Adrenal gland (tissue), 12 donors: ENCODE measurements around the gene HOXC11. TPM values are rescaled to one million over a fixed set of nuclear protein-coding genes. Genes with fewer than 3 reads are reported as not detected.

Source experiments
- DNase-seq, 7 donors: peaks; one replicate each; pipeline ENCODE4 v3.0.0-alpha.2; 2019 to 2020
- H3K27ac ChIP-seq, 5 donors: fragments of 200-600 bp; sonication (generic) in 4 of 5; 1 replicate in 3 of 5; 2 replicates in 2 of 5; pipeline versions ENCODE4 v1.5.1 to v1.8.0; 2016 to 2020; ENCODE audit warnings: mild to moderate bottlenecking in 1 of 5
- H3K27me3 ChIP-seq: fragments of 200-600 bp; 2 replicates; pipeline ENCODE4 v1.8.0; 2021
- H3K36me3 ChIP-seq, 2 donors: fragments of 200-600 bp; replicated peaks in 1 of 2; 1 replicate in 1 of 2; 2 replicates in 1 of 2; pipeline versions ENCODE4 v1.5.1 to v1.8.0; 2018 to 2022
- H3K4me1 ChIP-seq, 2 donors: fragments of 200-600 bp; replicated peaks in 1 of 2; 1 replicate in 1 of 2; 2 replicates in 1 of 2; pipeline versions ENCODE4 v1.5.1 to v1.8.0; 2018 to 2021
- H3K4me3 ChIP-seq, 4 donors: fragments of 200-600 bp; sonication (generic) in 3 of 4; one replicate each; pipeline ENCODE4 v1.5.1; 2016 to 2018
- H3K9me3 ChIP-seq, 3 donors: fragments of 200-600 bp; sonication (generic) in 1 of 3; replicated peaks in 1 of 3; 1 replicate in 2 of 3; 2 replicates in 1 of 3; pipeline versions ENCODE4 v1.5.1 to v1.8.0; 2016 to 2021
- CTCF ChIP-seq, 6 experiments: fragments of 450-650 bp in 4 of 6; fragments of 200-600 bp in 2 of 6; sonication (generic) in 1 of 6; IDR thresholded peaks; 1 replicate in 5 of 6; 2 replicates in 1 of 6; pipeline versions ENCODE4 v1.5.1 to v1.8.0; 2016 to 2021; ENCODE audit warnings: antibody characterized with exemption in 6 of 6, mild to moderate bottlenecking in 2 of 6, moderate library complexity in 1 of 6
- POLR2A ChIP-seq, 2 donors: fragments of 450-650 bp; IDR thresholded peaks; one replicate each; pipeline ENCODE4 v1.6.1; 2017; ENCODE audit warnings: antibody characterized with exemption in 2 of 2, mild to moderate bottlenecking in 2 of 2, moderate library complexity in 1 of 2
- WGBS, 4 donors: extraction: QIAGEN DNeasy Blood & Tissue Kit in 2 of 4; methylation state at CpG; one replicate each; pipeline versions ENCODE4 v1.1.5 to v1.1.7; 2013 to 2017; 5-methylcytosine and 5-hydroxymethylcytosine counted together
- intact Hi-C, 2 donors: fragments of 100-400 bp; cut with DNase I; formaldehyde crosslinking; loops; one replicate each; pipeline versions ENCODE4 v1.14.1 to v1.15.0; 2022 to 2023
- polyA plus RNA-seq, 3 donors: library from polyadenylated mRNA; stranded (reverse); fragments of 200-250 nt in 2 of 3; fragments of 350-450 nt in 1 of 3; fragmentation: Illumina TruSeq in 1 of 3; extraction: RNeasy Lipid Tissue Mini Kit (QIAGEN cat#74804) in 1 of 3; gene quantifications; one replicate each; pipeline ENCODE4 v1.2.3, GENCODE V29; 2013 to 2014
- total RNA-seq, 9 donors: library from RNA; depleted of rRNA in 4 of 9; stranded (reverse); fragments of >200 nt in 4 of 9; fragments of 120-200 nt in 1 of 9; fragmentation: NEBNext Ultra II Directional in 1 of 9; extraction: Animal tissue kit (Norgen Biotek cat#: 25700) in 1 of 9; gene quantifications; one replicate each; pipeline versions ENCODE4 v1.1.0 to v1.2.4, GENCODE V29; 2013 to 2023
- donor health status: healthy with polysubstance abuse.
- donor health status: Bipolar disorder and iron deficiency.
- donor health status: DM: yes; HTN: yes; CAD: no.
- donor health status: DM: no; HTN: no; CAD: no.
- donor health status: DM: no; HTN: no; CAD: no.
- donor health status: DM: yes; HTN: yes; CAD: no.

The HOXC11 gene
- total and polyA plus RNA-seq, 12 donors, result not detected

GRCh38 chr12:54000116-54001114 is 27.5 kb downstream of the HOXC11 start, which contains the start of gene HOXC9:
TSS of gene HOXC9 (plus strand) at chr12:54000161. CDS start at chr12:54000189, 28 bp downstream.
- H3K4me3 ChIP-seq, result peak within 1 kb of the TSS in 3 of 4 donors; percentile 37 to 70 (median 60)
- H3K4me1 ChIP-seq, result peaks cover 14 to 19% of the 10 kb centered on the region in 2 donors
- H3K27me3 ChIP-seq, result peaks cover 11% of the 10 kb centered on the region
- WGBS, 4 donors, result 4 to 12% (median 5%) methylated on average over 37 to 87 of the region's 87 CpGs
- H3K27ac ChIP-seq, result peak within 1 kb of the TSS in 3 of 5 donors; percentile 64 to 82 (median 75)
- no peaks in the 10 kb centered on the region for H3K36me3 ChIP-seq
- intact Hi-C loops, result loop anchor here in 1 of 2 donors (5.0 kb wide), 1 partner anchor 207 kb away; no protein-coding TSS in a partner anchor
- TF ChIP-seq POLR2A (IDR thresholded peaks at IDR 0.05) (peak in 1 of 2 donors; percentile 35), CTCF (IDR thresholded peaks at IDR 0.05) (no peak)
- no peaks in the 10 kb centered on the region for H3K9me3 ChIP-seq
- DNase-seq, result peak in 2 of 7 donors; percentile 41 to 42

GRCh38 chr12:54001283-54002187 is 28.6 kb downstream of the HOXC11 start:
- Histone ChIP-seq H3K27ac (no peak overlapping the region), H3K9me3 (no peaks in the 10 kb centered on the region), H3K4me1 (peaks cover 14 to 19% of the 10 kb centered on the region in 2 donors), H3K36me3 (no peaks in the 10 kb centered on the region), H3K4me3 (no peak overlapping the region), H3K27me3 (peaks cover 6% of the 10 kb centered on the region)
- intact Hi-C loops, result loop anchor here in 1 of 2 donors (5.0 kb wide), 1 partner anchor 206 kb away; no protein-coding TSS in a partner anchor
- DNase-seq, result no peak
- WGBS, 4 donors, result 66 to 72% (median 69%) methylated on average over 8 of the region's 8 CpGs
- no peak for TF ChIP-seq POLR2A (IDR thresholded peaks at IDR 0.05)

GRCh38 chr12:54002278-54002914 is 29.5 kb downstream of the HOXC11 start:
- H3K27ac ChIP-seq, result no peak overlapping the region
- H3K4me3 ChIP-seq, result no peak overlapping the region
- peaks cover 14 to 22% of the 10 kb centered on the region in 2 donors for H3K4me1 ChIP-seq
- intact Hi-C loops, result loop anchor here in 1 of 2 donors (5.0 kb wide), 1 partner anchor 205 kb away; no protein-coding TSS in a partner anchor
- H3K27me3 ChIP-seq, result peaks cover 3% of the 10 kb centered on the region
- no peak for TF ChIP-seq CTCF (IDR thresholded peaks at IDR 0.05)
- TF ChIP-seq POLR2A (IDR thresholded peaks at IDR 0.05), result no peak
- WGBS, 4 donors, result 58 to 68% (median 65%) methylated on average over 19 of the region's 19 CpGs
- no peak for DNase-seq
- no peaks in the 10 kb centered on the region for H3K36me3 ChIP-seq
- H3K9me3 ChIP-seq, result no peaks in the 10 kb centered on the region

GRCh38 chr12:54002915-54003389 is 30.0 kb downstream of the HOXC11 start:
- TF ChIP-seq POLR2A (IDR thresholded peaks at IDR 0.05) (no peak), CTCF (IDR thresholded peaks at IDR 0.05) (no peak)
- intact Hi-C loops, result loop anchor here in 1 of 2 donors (5.0 kb wide), 1 partner anchor 204 kb away; no protein-coding TSS in a partner anchor
- H3K27me3 ChIP-seq, result peaks cover 3% of the 10 kb centered on the region

More at GRCh38 chr12:54002915-54003389, 30.0 kb downstream of the HOXC11 start:
- no peak for DNase-seq
- peak overlapping the region in 1 of 5 donors; percentile 17 for H3K27ac ChIP-seq
- WGBS, 4 donors, result 72 to 77% (median 73%) methylated on average over 19 of the region's 19 CpGs
- H3K36me3 ChIP-seq, result no peaks in the 10 kb centered on the region
- no peaks in the 10 kb centered on the region for H3K9me3 ChIP-seq
- H3K4me3 ChIP-seq, result no peak overlapping the region
- H3K4me1 ChIP-seq, result peaks cover 14 to 22% of the 10 kb centered on the region in 2 donors
